ENCODE results near the gene INMT. TPM values are rescaled to one million over a fixed set of nuclear protein-coding genes. Genes with fewer than 3 reads are reported as not detected.

Gene INMT
- total RNA-seq, result 10 to 100 TPM in 1 of 2 donors, 1 to 10 TPM in 1; 5.6 to 11.6 TPM
- under 1 TPM; 0.35 to 0.99 TPM for polyA plus RNA-seq (ENCODE audit: insufficient read length in 2 of 2)
- long read RNA-seq, donor 1, result 0 reads
- long read RNA-seq, donor 2, result 0 reads
- long read RNA-seq, donor 3, result 0 reads
- long read RNA-seq, donor 4, partial matches to known transcripts, result 0 of 1 reads
- long read RNA-seq, donor 4, other reads (novel, unspliced or antisense), result 0 of 1 reads

GRCh38 chr7:30751696-30752273 lies at the start of gene INMT:
Gene INMT (plus strand): TSS chr7:30752135. CDS start chr7:30752151, 16 bp downstream.
- DNase-seq (ENCODE audit: low read depth in 4 of 6, low spot score in 6 of 6), result no peak
- no peak within 1 kb of the TSS for H3K4me3 ChIP-seq (ENCODE audit: low read depth, low read length)
- H3K27ac ChIP-seq (ENCODE audit: low read depth, low read length), result peak within 1 kb of the TSS; percentile 47
- H3K36me3 ChIP-seq (ENCODE audit: control insufficient read depth, insufficient read depth, low read length), result no peaks in the 10 kb centered on the region
- 71% methylated on average over 6 of the region's 6 CpGs for WGBS (ENCODE audit: insufficient coverage)
- no peaks in the 10 kb centered on the region for H3K27me3 ChIP-seq (ENCODE audit: control insufficient read depth, insufficient read depth, low read length)
- peaks cover 42% of the 10 kb centered on the region for H3K4me1 ChIP-seq (ENCODE audit: control insufficient read depth, insufficient read depth, low read length)
- no peaks in the 10 kb centered on the region for H3K9me3 ChIP-seq (ENCODE audit: control insufficient read depth, insufficient read depth, low read length)

- no peaks in the 10 kb centered on the region for H3K4me1 ChIP-seq (ENCODE audit: control insufficient read depth, insufficient read depth, low read length)
- H3K36me3 ChIP-seq (ENCODE audit: control insufficient read depth, insufficient read depth, low read length), result no peaks in the 10 kb centered on the region
- no peak for DNase-seq (ENCODE audit: low read depth in 4 of 6, low spot score in 6 of 6)
- no peak overlapping the region for H3K4me3 ChIP-seq (ENCODE audit: low read depth, low read length)
- WGBS (ENCODE audit: insufficient coverage), result 86% methylated on average over 1 of the region's 1 CpG
- H3K27me3 ChIP-seq (ENCODE audit: control insufficient read depth, insufficient read depth, low read length), result no peaks in the 10 kb centered on the region
- no peaks in the 10 kb centered on the region for H3K9me3 ChIP-seq (ENCODE audit: control insufficient read depth, insufficient read depth, low read length)
- H3K27ac ChIP-seq (ENCODE audit: low read depth, low read length), result no peak overlapping the region
These were observed 49.7 kb upstream of the INMT start for GRCh38 chr7:30702200-30702599.

- Histone ChIP-seq H3K9me3 (ENCODE audit: control insufficient read depth, insufficient read depth, low read length) (no peaks in the 10 kb centered on the region), H3K36me3 (ENCODE audit: control insufficient read depth, insufficient read depth, low read length) (no peaks in the 10 kb centered on the region), H3K27ac (ENCODE audit: low read depth, low read length) (no peak overlapping the region), H3K4me3 (ENCODE audit: low read depth, low read length) (no peak overlapping the region), H3K27me3 (ENCODE audit: control insufficient read depth, insufficient read depth, low read length) (no peaks in the 10 kb centered on the region), H3K4me1 (ENCODE audit: control insufficient read depth, insufficient read depth, low read length) (no peaks in the 10 kb centered on the region)
- WGBS (ENCODE audit: insufficient coverage), result 90% methylated on average over 1 of the region's 4 CpGs
- DNase-seq (ENCODE audit: low read depth in 4 of 6, low spot score in 6 of 6), result no peak
These were observed 48.2 kb upstream of the INMT start for GRCh38 chr7:30703756-30704155.

GRCh38 chr7:30705008-30705407 lies 46.9 kb upstream of the INMT start:
- DNase-seq (ENCODE audit: low read depth in 4 of 6, low spot score in 6 of 6), result no peak
- no peaks in the 10 kb centered on the region for H3K27me3 ChIP-seq (ENCODE audit: control insufficient read depth, insufficient read depth, low read length)
- H3K9me3 ChIP-seq (ENCODE audit: control insufficient read depth, insufficient read depth, low read length), result no peaks in the 10 kb centered on the region
- 75% methylated on average over 7 of the region's 8 CpGs for WGBS (ENCODE audit: insufficient coverage)
- no peaks in the 10 kb centered on the region for H3K36me3 ChIP-seq (ENCODE audit: control insufficient read depth, insufficient read depth, low read length)
- H3K4me3 ChIP-seq (ENCODE audit: low read depth, low read length), result no peak overlapping the region
- H3K4me1 ChIP-seq (ENCODE audit: control insufficient read depth, insufficient read depth, low read length), result no peaks in the 10 kb centered on the region
- no peak overlapping the region for H3K27ac ChIP-seq (ENCODE audit: low read depth, low read length)

GRCh38 chr7:30705596-30705995 lies 46.3 kb upstream of the INMT start:
- H3K36me3 ChIP-seq (ENCODE audit: control insufficient read depth, insufficient read depth, low read length), result no peaks in the 10 kb centered on the region
- 69% methylated on average over 8 of the region's 13 CpGs for WGBS (ENCODE audit: insufficient coverage)
- H3K27ac ChIP-seq (ENCODE audit: low read depth, low read length), result no peak overlapping the region
- no peaks in the 10 kb centered on the region for H3K27me3 ChIP-seq (ENCODE audit: control insufficient read depth, insufficient read depth, low read length)
- H3K9me3 ChIP-seq (ENCODE audit: control insufficient read depth, insufficient read depth, low read length), result no peaks in the 10 kb centered on the region
- no peak for DNase-seq (ENCODE audit: low read depth in 4 of 6, low spot score in 6 of 6)
- H3K4me1 ChIP-seq (ENCODE audit: control insufficient read depth, insufficient read depth, low read length), result no peaks in the 10 kb centered on the region
- no peak overlapping the region for H3K4me3 ChIP-seq (ENCODE audit: low read depth, low read length)

GRCh38 chr7:30706316-30706715 lies 45.6 kb upstream of the INMT start:
- Histone ChIP-seq H3K4me1 (ENCODE audit: control insufficient read depth, insufficient read depth, low read length) (no peaks in the 10 kb centered on the region), H3K36me3 (ENCODE audit: control insufficient read depth, insufficient read depth, low read length) (no peaks in the 10 kb centered on the region), H3K27ac (ENCODE audit: low read depth, low read length) (no peak overlapping the region), H3K27me3 (ENCODE audit: control insufficient read depth, insufficient read depth, low read length) (no peaks in the 10 kb centered on the region), H3K4me3 (ENCODE audit: low read depth, low read length) (no peak overlapping the region), H3K9me3 (ENCODE audit: control insufficient read depth, insufficient read depth, low read length) (no peaks in the 10 kb centered on the region)
- no peak for DNase-seq (ENCODE audit: low read depth in 4 of 6, low spot score in 6 of 6)
- WGBS (ENCODE audit: insufficient coverage), result 94% methylated on average over 6 of the region's 6 CpGs

GRCh38 chr7:30706908-30707307 lies 45.0 kb upstream of the INMT start:
- H3K4me1 ChIP-seq (ENCODE audit: control insufficient read depth, insufficient read depth, low read length), result no peaks in the 10 kb centered on the region
- H3K4me3 ChIP-seq (ENCODE audit: low read depth, low read length), result no peak overlapping the region
- no peak overlapping the region for H3K27ac ChIP-seq (ENCODE audit: low read depth, low read length)
- H3K36me3 ChIP-seq (ENCODE audit: control insufficient read depth, insufficient read depth, low read length), result no peaks in the 10 kb centered on the region
- H3K9me3 ChIP-seq (ENCODE audit: control insufficient read depth, insufficient read depth, low read length), result no peaks in the 10 kb centered on the region
- 77% methylated on average over 6 of the region's 6 CpGs for WGBS (ENCODE audit: insufficient coverage)
- DNase-seq (ENCODE audit: low read depth in 4 of 6, low spot score in 6 of 6), result no peak
- H3K27me3 ChIP-seq (ENCODE audit: control insufficient read depth, insufficient read depth, low read length), result no peaks in the 10 kb centered on the region

GRCh38 chr7:30707391-30708357 lies 44.3 kb upstream of the INMT start:
- H3K36me3 ChIP-seq (ENCODE audit: control insufficient read depth, insufficient read depth, low read length), result no peaks in the 10 kb centered on the region
- 73% methylated on average over 13 of the region's 16 CpGs for WGBS (ENCODE audit: insufficient coverage)
- no peak for DNase-seq (ENCODE audit: low read depth in 4 of 6, low spot score in 6 of 6)
- H3K4me1 ChIP-seq (ENCODE audit: control insufficient read depth, insufficient read depth, low read length), result no peaks in the 10 kb centered on the region
- no peak overlapping the region for H3K27ac ChIP-seq (ENCODE audit: low read depth, low read length)
- no peak overlapping the region for H3K4me3 ChIP-seq (ENCODE audit: low read depth, low read length)
- H3K27me3 ChIP-seq (ENCODE audit: control insufficient read depth, insufficient read depth, low read length), result no peaks in the 10 kb centered on the region
- H3K9me3 ChIP-seq (ENCODE audit: control insufficient read depth, insufficient read depth, low read length), result no peaks in the 10 kb centered on the region

- no peak overlapping the region for H3K4me3 ChIP-seq (ENCODE audit: low read depth, low read length)
- H3K27me3 ChIP-seq (ENCODE audit: control insufficient read depth, insufficient read depth, low read length), result no peaks in the 10 kb centered on the region
- no peaks in the 10 kb centered on the region for H3K36me3 ChIP-seq (ENCODE audit: control insufficient read depth, insufficient read depth, low read length)
- no peak for DNase-seq (ENCODE audit: low read depth in 4 of 6, low spot score in 6 of 6)
- WGBS (ENCODE audit: insufficient coverage), result 82% methylated on average over 2 of the region's 4 CpGs
- no peaks in the 10 kb centered on the region for H3K4me1 ChIP-seq (ENCODE audit: control insufficient read depth, insufficient read depth, low read length)
- H3K27ac ChIP-seq (ENCODE audit: low read depth, low read length), result no peak overlapping the region
- no peaks in the 10 kb centered on the region for H3K9me3 ChIP-seq (ENCODE audit: control insufficient read depth, insufficient read depth, low read length)
These were observed 43.5 kb upstream of the INMT start for GRCh38 chr7:30708412-30708811.
